ENCODE measurements around the gene ZSWIM5. TPM values are rescaled to one million over a fixed set of nuclear protein-coding genes. Genes with fewer than 3 reads are reported as not detected.

The ZSWIM5 gene
- total RNA-seq, 2 donors from 2014 or later = 8.8 to 12.3 TPM

DNA sequence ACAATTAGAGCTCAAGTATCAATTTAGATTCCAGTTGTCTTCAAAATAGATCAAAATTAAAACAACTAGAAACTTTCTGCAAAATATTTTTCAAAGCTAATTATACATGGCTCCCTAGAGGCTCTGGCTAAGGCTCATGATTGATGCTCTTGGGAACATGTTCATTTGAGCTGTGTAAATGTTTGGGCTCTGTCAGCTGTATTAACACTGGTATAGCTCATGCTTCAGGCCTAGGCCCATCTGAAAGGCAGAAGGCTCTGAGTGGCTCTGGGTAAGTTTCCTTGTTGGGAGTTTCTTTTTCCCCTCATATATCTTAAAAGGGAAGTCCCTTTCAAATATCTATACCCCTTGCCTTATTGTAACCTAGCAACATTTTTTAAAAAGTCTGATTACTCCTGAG lies 113.1 kb downstream of the ZSWIM5 start:
- H3K27me3 Mint-ChIP-seq (ENCODE audit: insufficient read depth) = no peaks in the 10 kb centered on the region
- no peaks in the 10 kb centered on the region for H3K36me3 ChIP-seq (ENCODE audit: control insufficient read depth, insufficient read depth, low read length)
- peaks cover 2% of the 10 kb centered on the region for H3K36me3 Mint-ChIP-seq (ENCODE audit: low read depth)
- H3K27me3 ChIP-seq (ENCODE audit: control insufficient read depth, insufficient read depth, low read length, poor library complexity, severe bottlenecking) = no peaks in the 10 kb centered on the region
- TF ChIP-seq, protein P1, sequence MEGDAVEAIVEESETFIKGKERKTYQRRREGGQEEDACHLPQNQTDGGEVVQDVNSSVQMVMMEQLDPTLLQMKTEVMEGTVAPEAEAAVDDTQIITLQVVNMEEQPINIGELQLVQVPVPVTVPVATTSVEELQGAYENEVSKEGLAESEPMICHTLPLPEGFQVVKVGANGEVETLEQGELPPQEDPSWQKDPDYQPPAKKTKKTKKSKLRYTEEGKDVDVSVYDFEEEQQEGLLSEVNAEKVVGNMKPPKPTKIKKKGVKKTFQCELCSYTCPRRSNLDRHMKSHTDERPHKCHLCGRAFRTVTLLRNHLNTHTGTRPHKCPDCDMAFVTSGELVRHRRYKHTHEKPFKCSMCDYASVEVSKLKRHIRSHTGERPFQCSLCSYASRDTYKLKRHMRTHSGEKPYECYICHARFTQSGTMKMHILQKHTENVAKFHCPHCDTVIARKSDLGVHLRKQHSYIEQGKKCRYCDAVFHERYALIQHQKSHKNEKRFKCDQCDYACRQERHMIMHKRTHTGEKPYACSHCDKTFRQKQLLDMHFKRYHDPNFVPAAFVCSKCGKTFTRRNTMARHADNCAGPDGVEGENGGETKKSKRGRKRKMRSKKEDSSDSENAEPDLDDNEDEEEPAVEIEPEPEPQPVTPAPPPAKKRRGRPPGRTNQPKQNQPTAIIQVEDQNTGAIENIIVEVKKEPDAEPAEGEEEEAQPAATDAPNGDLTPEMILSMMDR (conservative IDR thresholded peaks at IDR 0.05) = no peak
- no peaks in the 10 kb centered on the region for H3K9me3 Mint-ChIP-seq
- H3K4me3 Mint-ChIP-seq = no peak overlapping the region
- H3K27ac ChIP-seq (ENCODE audit: low read depth, low read length) = no peak overlapping the region
- peaks cover 4% of the 10 kb centered on the region for H3K4me1 Mint-ChIP-seq
- no peak for DNase-seq
- no peaks in the 10 kb centered on the region for H3K9me3 ChIP-seq (ENCODE audit: control insufficient read depth, low read length)
- H3K4me3 ChIP-seq (ENCODE audit: low read length) = no peak overlapping the region
- H3K27ac Mint-ChIP-seq = no peak overlapping the region
- no peak overlapping the region for H3K9ac ChIP-seq (ENCODE audit: extremely low read depth, low read length, poor library complexity, severe bottlenecking)
- H3K4me1 ChIP-seq (ENCODE audit: control insufficient read depth, insufficient read depth, low read length) = no peaks in the 10 kb centered on the region

DNA sequence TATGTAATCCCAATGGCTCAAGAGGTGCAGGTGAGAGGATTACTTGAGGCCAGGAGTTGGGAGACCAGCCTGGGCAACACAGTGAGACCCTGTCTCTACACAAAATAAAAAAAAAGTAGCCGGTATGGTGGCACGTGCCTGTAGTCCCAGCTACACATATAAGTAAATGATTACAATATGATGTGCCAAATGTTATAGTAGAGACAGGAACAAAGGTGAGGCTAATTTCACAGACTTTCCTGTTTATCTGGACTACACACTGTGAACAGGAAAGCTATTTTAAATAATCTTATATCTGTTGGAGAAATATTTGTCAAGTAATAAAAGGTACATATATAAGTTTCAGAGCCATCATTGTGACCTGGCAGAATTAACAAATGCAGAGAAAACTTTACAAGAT lies 116.7 kb downstream of the ZSWIM5 start:
- peaks cover 12% of the 10 kb centered on the region for H3K9me3 ChIP-seq (ENCODE audit: control insufficient read depth, low read length)
- no peak overlapping the region for H3K27ac ChIP-seq (ENCODE audit: low read depth, low read length)
- no peaks in the 10 kb centered on the region for H3K4me1 ChIP-seq (ENCODE audit: control insufficient read depth, insufficient read depth, low read length)
- no peak for DNase-seq
- Mint-ChIP-seq H3K9me3 (no peaks in the 10 kb centered on the region), H3K27me3 (ENCODE audit: insufficient read depth) (no peaks in the 10 kb centered on the region), H3K4me1 (peaks cover 4% of the 10 kb centered on the region), H3K27ac (no peak overlapping the region), H3K4me3 (no peak overlapping the region), H3K36me3 (ENCODE audit: low read depth) (peaks cover 22% of the 10 kb centered on the region)
- no peak overlapping the region for H3K9ac ChIP-seq (ENCODE audit: extremely low read depth, low read length, poor library complexity, severe bottlenecking)
- TF ChIP-seq, protein P1 (conservative IDR thresholded peaks at IDR 0.05) = no peak
- no peak overlapping the region for H3K4me3 ChIP-seq (ENCODE audit: low read length)
- H3K27me3 ChIP-seq (ENCODE audit: control insufficient read depth, insufficient read depth, low read length, poor library complexity, severe bottlenecking) = no peaks in the 10 kb centered on the region
- 95% methylated on average over 2 of the region's 2 CpGs; no CpG with 5 or more reads in 1 of the 2 experiments for WGBS, 2 experiments (ENCODE audit: insufficient coverage in 1 of 2, insufficient read length in 1 of 2)
- peaks cover 12% of the 10 kb centered on the region for H3K36me3 ChIP-seq (ENCODE audit: control insufficient read depth, insufficient read depth, low read length)

- no peaks in the 10 kb centered on the region for H3K27me3 Mint-ChIP-seq (ENCODE audit: insufficient read depth)
- no peak for DNase-seq
Observed at GRCh38 chr1:45084562-45084961, 121.8 kb downstream of the ZSWIM5 start.

More at GRCh38 chr1:45084562-45084961, 121.8 kb downstream of the ZSWIM5 start:
- H3K4me3 Mint-ChIP-seq = no peak overlapping the region
- Histone ChIP-seq H3K27ac (ENCODE audit: low read depth, low read length) (no peak overlapping the region), H3K27me3 (ENCODE audit: control insufficient read depth, insufficient read depth, low read length, poor library complexity, severe bottlenecking) (no peaks in the 10 kb centered on the region), H3K4me3 (ENCODE audit: low read length) (no peak overlapping the region), H3K36me3 (ENCODE audit: control insufficient read depth, insufficient read depth, low read length) (peaks cover 45% of the 10 kb centered on the region), H3K9me3 (ENCODE audit: control insufficient read depth, low read length) (peaks cover 51% of the 10 kb centered on the region), H3K4me1 (ENCODE audit: control insufficient read depth, insufficient read depth, low read length) (no peaks in the 10 kb centered on the region), H3K9ac (ENCODE audit: extremely low read depth, low read length, poor library complexity, severe bottlenecking) (no peak overlapping the region)
- H3K36me3 Mint-ChIP-seq (ENCODE audit: low read depth) = peaks cover 57% of the 10 kb centered on the region
- TF ChIP-seq, protein P1 (conservative IDR thresholded peaks at IDR 0.05) = no peak
- WGBS, 2 experiments (ENCODE audit: insufficient coverage in 1 of 2, insufficient read length in 1 of 2) = 94% methylated on average over 1 of the region's 1 CpG; no CpG with 5 or more reads in 1 of the 2 experiments
- no peaks in the 10 kb centered on the region for H3K4me1 Mint-ChIP-seq
- H3K27ac Mint-ChIP-seq = no peak overlapping the region
- H3K9me3 Mint-ChIP-seq = peaks cover 32% of the 10 kb centered on the region

All from endodermal cell (in vitro differentiated cells).